Neuron (in vitro differentiated cells): ENCODE measurements around the gene CEACAM1.
"Not testable (repeated sequence)": the region's sequence is repeated elsewhere in the genome, so short reads cannot be mapped to it uniquely, and the experiment has no call there.

Experiments
- H2AFZ ChIP-seq: one replicate; pipeline ENCODE4 v1.6.1; 2013; ENCODE audit warnings: low read depth, mild to moderate bottlenecking, inconsistent platforms, low read length, moderate library complexity
- H3K27me3 ChIP-seq: one replicate; pipeline ENCODE4 v1.6.1; 2013; ENCODE audit warnings: low read length; ENCODE audit not compliant: insufficient read depth
- H3K36me3 ChIP-seq: one replicate; pipeline ENCODE4 v1.6.1; 2013; ENCODE audit warnings: low read length; ENCODE audit not compliant: insufficient read depth
- H3K4me1 ChIP-seq: one replicate; pipeline ENCODE4 v1.6.1; 2013; ENCODE audit warnings: low read length; ENCODE audit not compliant: insufficient read depth
- H3K4me3 ChIP-seq: 2 replicates; pipeline ENCODE4 v1.5.1; 2013; ENCODE audit warnings: mild to moderate bottlenecking, low read length, moderate library complexity
- H3K9me3 ChIP-seq: one replicate; pipeline ENCODE4 v1.6.1; 2013; ENCODE audit warnings: low read length

Gene CEACAM1

DNA sequence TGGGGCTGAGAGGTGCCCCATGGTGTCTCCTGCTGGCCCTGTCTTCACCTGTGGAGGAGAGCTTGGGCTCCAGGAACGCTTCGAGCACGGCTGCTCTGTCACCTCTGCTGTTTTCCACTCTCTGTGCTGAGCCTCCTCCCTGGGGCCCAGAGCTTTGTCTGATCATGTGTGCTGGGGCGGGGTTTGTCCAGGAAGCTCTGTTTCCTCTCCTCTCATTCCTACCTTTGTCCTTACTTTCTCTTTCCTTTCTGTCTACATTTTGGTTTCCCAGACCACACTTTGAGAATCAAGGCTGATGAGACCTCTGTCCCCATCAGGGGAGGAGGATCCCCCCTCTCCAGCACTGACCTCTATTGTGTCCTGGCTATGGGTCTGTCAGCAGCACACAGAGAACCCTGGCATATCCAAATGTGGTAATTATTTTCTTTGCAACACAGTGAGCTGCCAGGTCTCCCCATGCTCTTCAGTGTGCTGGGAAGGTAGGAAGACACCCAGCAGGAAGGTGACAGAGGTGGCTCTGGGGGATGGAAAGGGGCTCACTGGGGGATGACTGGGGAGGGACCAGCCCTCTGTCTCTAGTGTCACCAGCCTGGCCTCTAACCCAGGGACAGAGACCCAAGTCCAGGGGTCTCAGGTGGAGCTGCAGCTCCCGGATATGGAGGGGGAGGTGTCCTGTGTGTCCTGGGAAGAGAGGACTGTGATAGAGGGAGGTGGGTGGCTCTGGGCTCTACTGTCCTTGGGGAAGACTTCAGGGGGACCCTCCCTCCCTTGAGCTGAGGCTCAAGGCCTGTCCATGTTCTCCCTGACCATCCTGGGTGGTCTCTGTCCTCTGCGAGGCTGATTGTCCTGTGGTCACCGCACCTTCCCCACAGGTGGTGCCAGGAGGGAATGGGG lies at the start of gene CEACAM1:
Gene CEACAM1, minus strand, starts transcription at position 128 of the 894 bp plus-strand sequence. Its CDS starts 107 bp downstream, at position 21.
- H3K4me1 ChIP-seq = peaks cover 6% of the 10 kb centered on the region
- no peaks in the 10 kb centered on the region for H3K27me3 ChIP-seq
- no peaks in the 10 kb centered on the region for H3K9me3 ChIP-seq
- H3K4me3 ChIP-seq = no peak within 1 kb of the TSS
- H3K36me3 ChIP-seq = no peaks in the 10 kb centered on the region
- H2AFZ ChIP-seq = no peak within 1 kb of the TSS

DNA sequence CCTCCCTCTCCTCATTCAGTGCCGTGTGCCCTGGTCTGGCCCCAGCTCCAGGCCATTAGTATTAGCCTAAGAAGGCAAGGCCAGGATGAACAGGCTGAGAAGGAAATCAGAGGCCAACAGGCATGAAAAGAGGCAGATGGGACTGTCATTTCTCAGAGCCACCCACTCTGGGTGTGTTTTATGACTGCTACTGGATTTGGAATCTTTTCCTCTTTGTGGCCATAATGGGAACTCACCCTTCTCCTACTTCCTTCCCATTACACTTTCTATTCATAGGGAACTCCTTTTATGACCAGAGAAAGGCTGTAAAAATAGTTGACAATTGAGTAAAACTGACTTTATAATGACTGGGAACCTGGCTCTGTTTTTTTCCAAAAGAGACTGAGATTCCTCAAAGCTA lies 48.7 kb upstream of the CEACAM1 start:
- Histone ChIP-seq H3K4me1 (no peaks in the 10 kb centered on the region), H3K4me3 (no peak overlapping the region), H3K27me3 (no peaks in the 10 kb centered on the region), H3K9me3 (no peaks in the 10 kb centered on the region), H2AFZ (no peak overlapping the region), H3K36me3 (no peaks in the 10 kb centered on the region)

DNA sequence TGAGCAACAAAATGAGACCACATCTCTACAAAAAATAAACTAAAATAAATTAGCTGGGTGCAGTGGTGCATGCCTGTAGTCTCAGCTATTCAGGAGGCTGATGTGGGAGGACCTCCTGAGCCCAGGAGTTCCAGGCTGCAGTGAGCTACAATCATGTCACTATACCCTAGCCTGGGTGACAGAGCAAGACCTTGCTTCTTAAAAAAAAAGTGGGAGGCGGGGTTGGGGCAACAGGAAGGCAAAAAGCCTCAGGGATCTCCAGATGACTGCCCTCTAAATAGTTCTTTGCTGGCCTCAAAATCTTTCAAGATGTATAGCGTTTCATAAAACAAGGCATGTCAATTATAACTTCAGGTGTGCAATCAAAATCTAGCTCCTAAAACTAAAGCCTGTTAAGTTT lies 48.0 kb upstream of the CEACAM1 start:
- no peaks in the 10 kb centered on the region for H3K36me3 ChIP-seq
- H3K27me3 ChIP-seq = no peaks in the 10 kb centered on the region
- no peaks in the 10 kb centered on the region for H3K4me1 ChIP-seq
- no peak overlapping the region for H3K4me3 ChIP-seq
- H2AFZ ChIP-seq = no peak overlapping the region
- no peaks in the 10 kb centered on the region for H3K9me3 ChIP-seq

DNA sequence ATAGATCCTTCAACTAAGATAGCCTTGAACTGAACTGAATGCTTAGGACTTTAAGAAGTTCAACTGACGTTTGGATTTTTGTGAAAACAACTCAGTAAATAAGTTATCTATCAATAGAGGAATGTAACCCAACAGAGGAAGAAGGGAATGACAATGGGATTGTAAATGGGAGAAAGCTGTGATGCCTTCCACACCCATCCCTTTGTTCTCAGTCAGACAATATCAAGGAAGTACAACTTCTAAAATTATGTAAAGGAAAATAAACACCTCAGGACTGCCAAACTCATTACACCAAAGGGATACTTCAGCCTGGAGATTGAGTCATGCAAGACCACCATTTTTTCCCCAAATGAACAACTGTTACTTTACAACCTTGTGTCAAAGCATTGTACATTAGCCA lies 45.4 kb upstream of the CEACAM1 start:
- Histone ChIP-seq H3K4me1 (no peaks in the 10 kb centered on the region), H3K27me3 (no peaks in the 10 kb centered on the region), H2AFZ (no peak overlapping the region), H3K36me3 (no peaks in the 10 kb centered on the region), H3K9me3 (no peaks in the 10 kb centered on the region), H3K4me3 (no peak overlapping the region)

DNA sequence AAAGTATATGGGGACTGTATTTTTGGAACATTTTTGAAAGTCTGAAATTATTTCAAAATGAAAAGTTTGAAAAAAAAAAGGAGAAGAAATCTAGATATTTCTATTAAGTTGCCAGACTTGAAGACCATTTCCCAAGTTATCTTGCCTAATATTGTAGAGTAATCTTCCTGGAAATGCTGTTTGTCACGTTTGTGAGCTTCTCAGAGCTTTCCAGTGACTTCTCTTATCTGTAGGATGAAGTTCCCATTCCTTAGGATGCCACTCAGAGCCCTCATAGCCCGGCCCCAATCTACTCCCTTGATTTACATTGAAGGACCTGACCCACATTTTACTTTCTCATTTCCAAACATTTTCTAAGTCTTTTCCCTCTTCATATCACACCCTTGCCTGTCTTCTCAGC lies 42.8 kb upstream of the CEACAM1 start:
- H3K4me1 ChIP-seq = no peaks in the 10 kb centered on the region
- H2AFZ ChIP-seq = no peak overlapping the region
- no peaks in the 10 kb centered on the region for H3K9me3 ChIP-seq
- H3K4me3 ChIP-seq = no peak overlapping the region
- H3K27me3 ChIP-seq = peaks cover 2% of the 10 kb centered on the region
- no peaks in the 10 kb centered on the region for H3K36me3 ChIP-seq

DNA sequence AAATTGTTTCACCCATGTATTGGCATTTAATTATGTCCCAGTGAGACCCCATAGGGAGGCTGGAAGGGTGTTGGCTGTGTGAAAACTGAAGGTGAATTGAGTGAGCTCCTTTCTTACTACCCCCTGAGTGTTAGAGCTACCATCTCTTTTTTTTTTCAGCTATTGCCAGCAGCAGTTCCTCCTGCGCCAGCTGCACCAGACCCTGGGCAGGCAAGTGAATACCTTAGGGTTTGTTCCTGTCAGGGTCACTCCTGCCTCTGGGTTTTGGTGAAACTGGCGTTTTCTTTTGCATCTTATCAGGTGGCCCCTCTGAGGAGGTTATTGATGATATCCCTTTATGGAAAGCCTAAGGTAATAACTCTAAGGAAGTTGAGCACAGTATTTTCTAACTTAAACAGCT lies 40.9 kb upstream of the CEACAM1 start:
- peaks cover 2% of the 10 kb centered on the region for H3K27me3 ChIP-seq
- H3K9me3 ChIP-seq = no peaks in the 10 kb centered on the region
- H3K4me3 ChIP-seq = no peak overlapping the region
- no peak overlapping the region for H2AFZ ChIP-seq
- no peaks in the 10 kb centered on the region for H3K4me1 ChIP-seq
- no peaks in the 10 kb centered on the region for H3K36me3 ChIP-seq

DNA sequence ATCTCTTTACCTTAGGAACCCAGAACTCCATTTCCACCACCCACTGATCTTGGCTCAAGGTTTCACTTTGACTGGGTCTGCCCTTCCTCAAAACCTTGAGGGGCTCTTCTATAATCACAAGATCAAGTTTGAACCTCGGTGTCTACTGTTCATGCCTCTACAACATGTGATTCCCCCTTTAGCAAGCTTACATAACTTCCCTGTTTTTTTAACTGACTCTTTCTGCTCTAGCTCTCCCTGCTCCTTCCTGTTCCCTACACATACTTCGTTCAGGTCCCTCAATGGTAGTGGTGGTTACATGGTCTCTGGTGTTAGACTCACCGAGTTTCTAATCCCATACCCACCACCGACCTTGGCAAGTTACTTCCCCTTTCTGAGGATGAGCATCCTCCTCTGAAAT lies 39.7 kb upstream of the CEACAM1 start:
- no peaks in the 10 kb centered on the region for H3K4me1 ChIP-seq
- H3K9me3 ChIP-seq = no peaks in the 10 kb centered on the region
- H3K4me3 ChIP-seq = no peak overlapping the region
- H3K27me3 ChIP-seq = peaks cover 2% of the 10 kb centered on the region
- no peaks in the 10 kb centered on the region for H3K36me3 ChIP-seq
- H2AFZ ChIP-seq = no peak overlapping the region

DNA sequence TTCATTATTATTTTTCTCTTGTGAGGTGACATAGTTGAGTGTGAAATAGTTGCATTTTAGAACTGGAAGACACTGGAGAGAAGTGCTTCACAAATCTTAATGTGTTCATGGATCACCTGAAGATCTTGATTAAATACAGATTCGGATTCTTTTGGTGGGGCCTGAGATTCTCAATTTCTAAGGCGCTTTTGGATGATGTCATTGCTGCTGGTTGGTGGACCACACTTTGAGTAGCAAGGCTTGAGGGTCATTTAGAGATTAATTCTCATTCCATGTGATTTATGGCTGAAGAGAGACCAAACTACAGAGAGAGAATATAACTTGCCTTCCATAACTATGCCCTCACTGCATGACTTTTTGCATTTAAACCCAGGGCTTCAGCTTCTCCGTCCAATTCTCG lies 39.3 kb upstream of the CEACAM1 start:
- Histone ChIP-seq H3K4me1 (no peaks in the 10 kb centered on the region), H3K27me3 (peaks cover 2% of the 10 kb centered on the region)

DNA sequence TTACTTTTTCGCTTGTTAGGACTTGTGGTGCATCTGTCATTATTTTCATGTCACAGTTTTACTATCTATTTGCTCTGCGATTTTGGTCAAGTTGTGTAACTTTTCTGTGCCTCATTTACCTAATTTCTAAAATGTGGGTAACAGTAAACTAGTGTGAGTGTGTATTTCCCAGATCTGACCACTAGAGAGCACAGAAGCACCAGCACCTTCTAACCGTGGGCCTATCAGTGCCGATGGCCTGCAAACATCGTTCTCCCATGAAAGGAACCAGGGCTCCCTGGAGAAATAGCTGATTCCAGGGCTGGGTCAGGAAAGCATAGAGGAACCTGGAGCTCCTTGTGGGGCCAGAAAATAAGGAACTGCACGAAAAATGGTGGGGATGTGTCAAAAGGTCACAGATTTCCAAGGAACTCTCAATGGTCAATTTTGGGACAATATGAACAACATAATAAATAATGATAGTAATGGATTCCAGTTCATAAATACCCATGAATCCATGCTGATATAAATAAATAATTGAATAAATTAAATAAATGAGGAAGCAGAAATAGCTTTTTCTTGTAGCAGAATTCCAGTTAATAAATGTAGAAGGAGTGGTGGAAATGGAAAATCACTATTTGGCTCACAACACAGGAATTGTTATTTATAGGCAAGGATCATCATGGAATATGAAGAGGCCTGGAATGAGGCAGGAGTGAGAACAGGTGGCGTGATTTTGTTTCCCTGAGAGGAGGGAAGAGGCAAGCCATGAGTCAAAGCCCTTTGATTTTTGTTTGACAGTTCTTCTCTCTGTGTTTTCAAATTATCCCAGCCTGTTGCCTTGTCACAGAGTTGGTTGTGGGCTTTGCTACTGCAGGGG lies 35.3 kb upstream of the CEACAM1 start:
- no peak overlapping the region for H3K4me3 ChIP-seq
- H3K9me3 ChIP-seq = no peaks in the 10 kb centered on the region
- peaks cover 2% of the 10 kb centered on the region for H3K27me3 ChIP-seq
- H2AFZ ChIP-seq = no peak overlapping the region
- H3K36me3 ChIP-seq = no peaks in the 10 kb centered on the region
- peaks cover 2% of the 10 kb centered on the region for H3K4me1 ChIP-seq

More for the DNA sequence above, 39.3 kb upstream of the CEACAM1 start:
- Histone ChIP-seq H3K36me3 (no peaks in the 10 kb centered on the region), H2AFZ (no peak overlapping the region), H3K4me3 (no peak overlapping the region), H3K9me3 (no peaks in the 10 kb centered on the region)

DNA sequence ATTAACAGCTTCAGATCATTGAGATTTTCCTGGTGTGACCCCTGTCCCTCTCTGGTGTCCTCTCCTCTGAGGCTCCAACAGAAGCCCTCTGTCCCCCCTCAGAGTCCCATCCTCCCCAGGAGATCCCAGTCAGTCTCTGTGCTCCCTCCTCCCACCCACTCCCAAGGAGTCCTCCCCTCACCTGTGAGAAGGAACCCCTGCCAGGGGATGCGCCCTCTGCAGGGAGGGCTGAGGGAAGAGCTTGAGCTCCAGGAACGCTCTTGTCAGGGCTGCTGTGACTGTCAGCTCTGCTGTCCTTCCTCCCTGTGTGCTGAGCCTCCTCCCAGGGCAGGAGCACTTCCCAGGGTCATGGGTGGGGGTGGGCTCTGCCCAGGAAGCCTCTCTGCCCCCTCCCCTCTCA lies 33.2 kb upstream of the CEACAM1 start:
- no peaks in the 10 kb centered on the region for H3K36me3 ChIP-seq
- H2AFZ ChIP-seq = no peak overlapping the region
- peaks cover 5% of the 10 kb centered on the region for H3K4me1 ChIP-seq
- no peaks in the 10 kb centered on the region for H3K9me3 ChIP-seq
- no peaks in the 10 kb centered on the region for H3K27me3 ChIP-seq
- no peak overlapping the region for H3K4me3 ChIP-seq

DNA sequence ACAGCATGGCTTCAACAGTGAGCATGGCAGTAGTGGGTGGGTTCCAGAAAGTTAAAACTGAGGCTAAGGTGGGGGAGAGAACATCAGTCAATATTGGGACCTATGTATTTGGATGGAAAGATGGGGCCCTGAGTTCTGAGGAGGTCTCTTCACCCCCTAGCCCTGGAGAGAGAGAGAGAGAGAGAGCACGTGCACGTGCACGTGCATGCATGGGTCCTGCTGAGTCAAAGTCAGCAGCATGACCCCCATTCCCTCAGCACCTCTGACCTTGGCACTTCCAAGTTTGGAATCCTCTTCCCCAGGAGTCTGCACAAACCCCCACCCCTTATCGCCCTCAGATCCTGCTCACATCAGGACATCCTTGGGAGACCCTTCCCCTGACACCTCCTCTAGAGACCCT lies 32.5 kb upstream of the CEACAM1 start:
- no peaks in the 10 kb centered on the region for H3K27me3 ChIP-seq

DNA sequence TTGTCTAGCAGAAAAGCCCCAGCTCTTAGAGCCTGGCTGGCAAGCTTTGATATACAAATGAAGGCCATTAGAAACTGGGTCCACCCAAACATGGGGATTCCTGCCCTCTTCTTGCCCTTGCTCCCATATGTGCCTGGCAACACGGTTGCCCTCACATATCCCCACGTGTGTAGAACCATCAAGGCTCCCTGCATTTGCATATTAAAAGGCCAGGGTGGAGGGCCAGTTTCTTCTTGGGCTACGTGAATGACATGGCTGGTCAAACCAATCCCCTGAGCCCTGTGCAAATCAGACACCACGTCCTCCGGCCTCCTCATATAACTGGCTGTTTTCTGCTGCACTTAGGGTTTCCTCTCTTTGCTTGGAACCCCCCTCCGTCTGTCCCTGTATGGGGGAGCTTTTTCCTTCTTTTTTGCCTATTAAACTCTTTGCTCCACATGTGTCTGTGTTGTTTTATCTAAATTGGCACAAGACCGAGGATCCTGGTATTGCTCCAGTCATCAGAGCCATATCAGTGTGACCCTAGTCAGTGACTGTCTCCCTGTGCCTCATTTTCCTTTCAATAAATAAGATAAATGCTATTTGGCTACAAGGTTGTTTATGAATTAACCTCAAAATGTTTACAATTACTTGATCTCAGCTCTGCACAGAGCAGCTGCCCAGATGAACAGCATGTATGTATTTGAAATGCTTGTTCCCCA lies 30.3 kb upstream of the CEACAM1 start:
- Histone ChIP-seq H3K4me3 (no peak overlapping the region), H3K4me1 (peaks cover 9% of the 10 kb centered on the region), H3K27me3 (no peaks in the 10 kb centered on the region), H2AFZ (no peak overlapping the region), H3K9me3 (no peaks in the 10 kb centered on the region), H3K36me3 (no peaks in the 10 kb centered on the region)

More for the DNA sequence above, 32.5 kb upstream of the CEACAM1 start:
- H3K4me1 ChIP-seq = peaks cover 5% of the 10 kb centered on the region
- no peaks in the 10 kb centered on the region for H3K9me3 ChIP-seq
- no peaks in the 10 kb centered on the region for H3K36me3 ChIP-seq
- H3K4me3 ChIP-seq = no peak overlapping the region
- no peak overlapping the region for H2AFZ ChIP-seq

DNA sequence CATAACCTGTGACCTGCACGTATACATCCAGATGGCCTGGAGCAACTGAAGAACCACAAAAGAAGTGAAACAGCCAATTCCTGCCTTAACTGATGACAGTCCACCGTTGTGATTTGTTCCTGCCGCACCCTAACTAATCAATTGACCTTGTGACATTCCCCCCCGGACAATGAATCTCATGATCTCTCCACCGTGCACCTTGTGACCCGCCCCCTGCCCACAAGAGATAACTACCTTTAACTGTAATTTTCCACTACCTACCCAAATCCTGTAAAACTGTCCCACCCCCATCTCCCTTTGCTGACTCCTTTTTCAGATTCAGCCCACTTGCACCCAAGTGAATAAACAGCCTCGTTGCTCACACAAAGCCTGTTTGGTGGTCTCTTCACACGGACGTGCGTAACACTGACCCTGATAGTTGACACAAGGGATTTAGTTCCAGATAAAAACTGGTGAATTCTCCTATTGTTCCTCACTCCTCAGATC lies 29.1 kb upstream of the CEACAM1 start:
- not testable (repeated sequence) for H2AFZ ChIP-seq, H3K4me1 ChIP-seq, H3K4me3 ChIP-seq, H3K9me3 ChIP-seq, H3K36me3 ChIP-seq, H3K27me3 ChIP-seq
